GM23248 (cell line): ENCODE measurements around the gene TVP23A. TPM values are rescaled to one million over a fixed set of nuclear protein-coding genes. Genes with fewer than 3 reads are reported as not detected.
A peak's percentile ranks its signal among the peaks of the same experiment; 100 is the strongest.

ENCODE experiments used
- DNase-seq: peaks from one replicate; pipeline ENCODE4 v3.0.0-alpha.2; 2015
- H2AFZ ChIP-seq: fragments of 200-600 bp; sonication (generic); 2 replicates; pipeline ENCODE4 v1.6.1; 2016; ENCODE audit warnings: antibody characterized with exemption
- H3F3A ChIP-seq: fragments of 200-600 bp; sonication (generic); 2 replicates; pipeline ENCODE4 v1.6.1; 2016; ENCODE audit warnings: mild to moderate bottlenecking, antibody characterized with exemption, mixed run types; ENCODE audit not compliant: insufficient read depth
- H3K27ac ChIP-seq: fragments of 200-600 bp; sonication (generic); 2 replicates; pipeline ENCODE4 v1.5.1; 2016; ENCODE audit warnings: mild to moderate bottlenecking
- H3K27me3 ChIP-seq: fragments of 200-600 bp; sonication (generic); replicated peaks from 2 replicates; pipeline ENCODE4 v1.6.1; 2016; ENCODE audit warnings: mild to moderate bottlenecking; ENCODE audit not compliant: insufficient read depth
- H3K36me3 ChIP-seq: fragments of 200-600 bp; sonication (generic); 2 replicates; pipeline ENCODE4 v1.6.1; 2016; ENCODE audit warnings: low read depth, mild to moderate bottlenecking
- H3K4me1 ChIP-seq: fragments of 200-600 bp; sonication (generic); 2 replicates; pipeline ENCODE4 v1.6.1; 2016; ENCODE audit warnings: mild to moderate bottlenecking; ENCODE audit not compliant: insufficient read depth
- H3K4me2 ChIP-seq: fragments of 200-600 bp; sonication (generic); one replicate; pipeline ENCODE4 v1.6.1; 2016; ENCODE audit warnings: mild to moderate bottlenecking; ENCODE audit not compliant: unreplicated experiment
- H3K4me3 ChIP-seq: fragments of 200-600 bp; sonication (generic); 2 replicates; pipeline ENCODE4 v1.5.1; 2016; ENCODE audit warnings: mild to moderate bottlenecking
- H3K79me2 ChIP-seq: fragments of 200-600 bp; sonication (generic); 2 replicates; pipeline ENCODE4 v1.6.1; 2016; ENCODE audit warnings: mild to moderate bottlenecking; ENCODE audit not compliant: insufficient read depth
- H3K9ac ChIP-seq: fragments of 200-600 bp; sonication (generic); 2 replicates; pipeline ENCODE4 v1.6.1; 2016; ENCODE audit warnings: mild to moderate bottlenecking
- H3K9me2 ChIP-seq: fragments of 200-600 bp; sonication (generic); 2 replicates; pipeline ENCODE4 v1.6.1; 2016; ENCODE audit warnings: mixed run types, mild to moderate bottlenecking, moderate library complexity; ENCODE audit not compliant: insufficient read depth
- H3K9me3 ChIP-seq: fragments of 200-600 bp; sonication (generic); one replicate; pipeline ENCODE4 v1.6.1; 2017; ENCODE audit warnings: low read depth
- H4K20me1 ChIP-seq: fragments of 200-600 bp; sonication (generic); 2 replicates; pipeline ENCODE4 v1.6.0; 2016; ENCODE audit not compliant: insufficient read depth
- EZH2 ChIP-seq: fragments of 200-600 bp; sonication (generic); IDR thresholded peaks from 2 replicates; pipeline ENCODE4 v1.6.1; 2018; ENCODE audit warnings: antibody characterized with exemption, mild to moderate bottlenecking; ENCODE audit not compliant: insufficient read depth, poor library complexity, severe bottlenecking
- EZH2phosphoT487 ChIP-seq: fragments of 200-600 bp; sonication (generic); IDR thresholded peaks from 2 replicates; pipeline ENCODE4 v1.6.1; 2018; ENCODE audit warnings: antibody characterized with exemption, moderate library complexity, mild to moderate bottlenecking, low read depth; ENCODE audit not compliant: insufficient read depth
- WGBS, 2 experiments: methylation state at CpG; one replicate each; pipeline ENCODE4 v1.1.6; 2015 to 2017; ENCODE audit warnings: low lambda C conversion rate in 2 of 2, low coverage in 1 of 2; ENCODE audit errors: missing lambda C conversion rate in 2 of 2; 5-methylcytosine and 5-hydroxymethylcytosine counted together
- in situ Hi-C: fragments of 300-500 bp; cut with MboI; formaldehyde crosslinking; loops from 2 replicates; pipeline ENCODE4 v1.15.0; 2020
- polyA plus RNA-seq: library from polyadenylated mRNA; unstranded; fragments of >200 nt; fragmentation: Nextera tagmentation; extraction: Ambion mirVana; gene quantifications from 2 replicates; pipeline ENCODE4 v1.2.1, GENCODE V29; 2016
- total RNA-seq: library from RNA; depleted of rRNA; stranded (reverse); fragments of >200 nt; shearing (Covaris generic); gene quantifications from 2 replicates; pipeline ENCODE4 v1.2.3, GENCODE V29; 2014

The TVP23A gene
- total and polyA plus RNA-seq, 2 experiments from 2014 or later = 0.13 TPM; not detected in 1

- 0 to 6% methylated on average over 17 of the region's 17 CpGs for WGBS, 2 experiments
- H3K4me1 ChIP-seq = peaks cover 23% of the 10 kb centered on the region
- in situ Hi-C loops = no loop called here
- peak overlapping the region; percentile 58 for H3K4me2 ChIP-seq
- peak overlapping the region; percentile 30 for H3K4me3 ChIP-seq
- peak; percentile 93 for DNase-seq
- H3K9me3 ChIP-seq = no peaks in the 10 kb centered on the region
- H3K36me3 ChIP-seq = no peaks in the 10 kb centered on the region
- H3K79me2 ChIP-seq = no peaks in the 10 kb centered on the region
- H3F3A ChIP-seq = peaks cover 14% of the 10 kb centered on the region
- peak overlapping the region; percentile 70 for H3K9ac ChIP-seq
- H4K20me1 ChIP-seq = no peaks in the 10 kb centered on the region
- no peaks in the 10 kb centered on the region for H3K9me2 ChIP-seq
- H3K27me3 ChIP-seq = no peaks in the 10 kb centered on the region; the same call in 1 of the 2 replicates
- H3K27ac ChIP-seq = peak overlapping the region; percentile 79
- peak overlapping the region; percentile 67 for H2AFZ ChIP-seq
- TF ChIP-seq EZH2phosphoT487 (no peak), EZH2 (no peak)
These were observed 10.3 kb upstream of the TVP23A start for GRCh38 chr16:10828851-10829366.

GRCh38 chr16:10827691-10828341 lies 9.2 kb upstream of the TVP23A start:
- H3K27ac ChIP-seq = peak overlapping the region; percentile 79
- peak overlapping the region; percentile 67 for H2AFZ ChIP-seq
- peak; percentile 95 for DNase-seq

GRCh38 chr16:10824111-10824893 lies 5.7 kb upstream of the TVP23A start:
- Histone ChIP-seq H3K79me2 (no peaks in the 10 kb centered on the region), H3F3A (peaks cover 7% of the 10 kb centered on the region), H3K9ac (no peak overlapping the region), H3K9me2 (no peaks in the 10 kb centered on the region), H3K9me3 (no peaks in the 10 kb centered on the region), H3K27ac (no peak overlapping the region), H3K4me2 (no peak overlapping the region), H3K27me3 (no peaks in the 10 kb centered on the region), H3K4me1 (peaks cover 21% of the 10 kb centered on the region), H3K4me3 (no peak overlapping the region), H4K20me1 (no peaks in the 10 kb centered on the region), H3K36me3 (no peaks in the 10 kb centered on the region), H2AFZ (no peak overlapping the region)
- in situ Hi-C loops = no loop called here
- TF ChIP-seq EZH2phosphoT487 = no peak
- no peak for TF ChIP-seq EZH2
- 79 to 84% methylated on average over 13 of the region's 13 CpGs for WGBS, 2 experiments
- no peak for DNase-seq

More at GRCh38 chr16:10827691-10828341, 9.2 kb upstream of the TVP23A start:
- H3K9me3 ChIP-seq = no peaks in the 10 kb centered on the region
- H4K20me1 ChIP-seq = no peaks in the 10 kb centered on the region
- peak overlapping the region; percentile 70 for H3K9ac ChIP-seq
- H3K4me1 ChIP-seq = peaks cover 23% of the 10 kb centered on the region
- H3K79me2 ChIP-seq = no peaks in the 10 kb centered on the region
- 5 to 11% methylated on average over 9 to 10 of the region's 11 CpGs for WGBS, 2 experiments
- peaks cover 14% of the 10 kb centered on the region for H3F3A ChIP-seq
- H3K9me2 ChIP-seq = no peaks in the 10 kb centered on the region
- H3K36me3 ChIP-seq = no peaks in the 10 kb centered on the region
- H3K4me2 ChIP-seq = peak overlapping the region; percentile 58
- in situ Hi-C loops = no loop called here
- H3K27me3 ChIP-seq = no peaks in the 10 kb centered on the region; the same call in 1 of the 2 replicates
- TF ChIP-seq EZH2phosphoT487 (no peak), EZH2 (no peak)
- H3K4me3 ChIP-seq = peak overlapping the region; percentile 30; the same call in 1 of the 2 replicates

- DNase-seq = no peak
- Histone ChIP-seq H3K9me3 (no peaks in the 10 kb centered on the region), H3K4me3 (no peak overlapping the region), H3F3A (no peaks in the 10 kb centered on the region), H3K36me3 (no peaks in the 10 kb centered on the region), H4K20me1 (no peaks in the 10 kb centered on the region), H3K4me1 (peaks cover 5% of the 10 kb centered on the region), H2AFZ (no peak overlapping the region), H3K79me2 (no peaks in the 10 kb centered on the region), H3K9ac (no peak overlapping the region), H3K4me2 (no peak overlapping the region), H3K27me3 (peaks cover 2% of the 10 kb centered on the region; the same call in 1 of the 2 replicates), H3K27ac (no peak overlapping the region), H3K9me2 (no peaks in the 10 kb centered on the region)
- in situ Hi-C loops = no loop called here
- WGBS, 2 experiments = 81 to 82% methylated on average over 7 of the region's 7 CpGs
- TF ChIP-seq EZH2phosphoT487 = no peak
- no peak for TF ChIP-seq EZH2
These were observed 4.1 kb upstream of the TVP23A start for GRCh38 chr16:10822702-10823101.
